Body of pancreas (tissue), 4 donors: Measurements from ENCODE around the gene SFXN3.

Experiments
- CTCF ChIP-seq, 7 experiments: fragments of 450-650 bp in 4 of 7; fragments of 200-600 bp in 3 of 7; sonication (generic) in 3 of 7; IDR thresholded peaks; one replicate each; pipeline ENCODE4 v1.5.1; 2016 to 2019; ENCODE audit warnings: antibody characterized with exemption in 7 of 7
- POLR2A ChIP-seq, 3 donors: fragments of 450-650 bp; IDR thresholded peaks; one replicate each; pipeline ENCODE4 v1.6.1; 2016; ENCODE audit warnings: antibody characterized with exemption in 3 of 3, mild to moderate bottlenecking in 2 of 3

- TF ChIP-seq CTCF (IDR thresholded peaks at IDR 0.05) (no peak), POLR2A (IDR thresholded peaks at IDR 0.05) (peak; percentile 23 to 71 (median 61))
These were observed 43.9 kb upstream of the SFXN3 start, which contains the start of the genes MRPL43 and TWNK for GRCh38 chr10:100986952-100987684.
